GM18909 (cell line): ENCODE results near the gene INTS14.

Experiments used
- ATAC-seq: cut with Tn5 transposase; IDR thresholded peaks from one replicate; pipeline ENCODE4 v1.9.1; 2021; ENCODE audit warnings: mild to moderate bottlenecking; ENCODE audit not compliant: unreplicated experiment, poor library complexity

INTS14 gene

GRCh38 chr15:65610871-65611718 lies at the start of gene INTS14:
Gene INTS14, minus strand, starts transcription at chr15:65611131. Its CDS starts 3,751 bp downstream, at chr15:65607380.
- ATAC-seq = peak; percentile 94

GRCh38 chr15:65659502-65660052 lies 48.6 kb upstream of the INTS14 start:
- ATAC-seq = no peak

- ATAC-seq = no peak
These were observed 44.5 kb upstream of the INTS14 start for GRCh38 chr15:65655457-65655856.

GRCh38 chr15:65655026-65655425 lies 44.1 kb upstream of the INTS14 start:
- ATAC-seq = no peak

- ATAC-seq = no peak
These were observed 43.0 kb upstream of the INTS14 start for GRCh38 chr15:65653801-65654521.

- no peak for ATAC-seq
These were observed 42.4 kb upstream of the INTS14 start for GRCh38 chr15:65653341-65653740.

- ATAC-seq = no peak
These were observed 41.2 kb upstream of the INTS14 start for GRCh38 chr15:65651831-65652749.

GRCh38 chr15:65651042-65651322 lies 40.1 kb upstream of the INTS14 start:
- ATAC-seq = no peak

GRCh38 chr15:65650312-65651041 lies 39.5 kb upstream of the INTS14 start:
- no peak for ATAC-seq

- no peak for ATAC-seq
These were observed 35.6 kb upstream of the INTS14 start for GRCh38 chr15:65646486-65646885.

GRCh38 chr15:65645392-65645791 lies 34.5 kb upstream of the INTS14 start:
- ATAC-seq = no peak

- no peak for ATAC-seq
These were observed 33.4 kb upstream of the INTS14 start for GRCh38 chr15:65644282-65644681.

- ATAC-seq = no peak
These were observed 31.7 kb upstream of the INTS14 start for GRCh38 chr15:65642594-65642993.

GRCh38 chr15:65641768-65642475 lies 31.0 kb upstream of the INTS14 start:
- no peak for ATAC-seq

- ATAC-seq = no peak
These were observed 28.6 kb upstream of the INTS14 start for GRCh38 chr15:65639509-65639908.

- no peak for ATAC-seq
These were observed 27.8 kb upstream of the INTS14 start for GRCh38 chr15:65638681-65639089.

- ATAC-seq = no peak
These were observed 27.2 kb upstream of the INTS14 start for GRCh38 chr15:65638109-65638508.

GRCh38 chr15:65634356-65634755 lies 23.4 kb upstream of the INTS14 start:
- no peak for ATAC-seq

GRCh38 chr15:65633752-65634151 lies 22.8 kb upstream of the INTS14 start:
- no peak for ATAC-seq
